ENCODE results near the gene BICRA.
"Not testable (repeated sequence)": the region's sequence is repeated elsewhere in the genome, so short reads cannot be mapped to it uniquely, and the experiment has no call there.

The BICRA gene

GRCh38 chr19:47695533-47696262 is 86.8 kb downstream of the BICRA start:
- no peak for DNase-seq

- no peak for DNase-seq
These were observed 87.7 kb downstream of the BICRA start for GRCh38 chr19:47696635-47697034.

- DNase-seq, result peak; percentile 90
These were observed 89.1 kb downstream of the BICRA start for GRCh38 chr19:47697863-47698609.

- no peak for DNase-seq
These were observed 89.9 kb downstream of the BICRA start for GRCh38 chr19:47698631-47699359.

GRCh38 chr19:47699360-47699917 is 90.5 kb downstream of the BICRA start:
- DNase-seq, result no peak

- no peak for DNase-seq
These were observed 92.2 kb downstream of the BICRA start for GRCh38 chr19:47700934-47701716.

- DNase-seq, result no peak
These were observed 93.0 kb downstream of the BICRA start for GRCh38 chr19:47701717-47702552.

- no peak for DNase-seq
These were observed 93.7 kb downstream of the BICRA start for GRCh38 chr19:47702671-47703070.

- DNase-seq, result no peak
These were observed 94.4 kb downstream of the BICRA start for GRCh38 chr19:47703301-47703700.

- DNase-seq, result no peak
These were observed 95.1 kb downstream of the BICRA start for GRCh38 chr19:47704024-47704423.

GRCh38 chr19:47704656-47705055 is 95.7 kb downstream of the BICRA start:
- DNase-seq, result no peak

GRCh38 chr19:47707135-47707925 is 98.4 kb downstream of the BICRA start:
- DNase-seq, result peak; percentile 72

GRCh38 chr19:47711652-47712242 is 102.8 kb downstream of the BICRA start:
- DNase-seq, result no peak

GRCh38 chr19:47713046-47714021 is 104.4 kb downstream of the BICRA start, which contains the start of gene EHD2:
EHD2 (plus strand) TSS chr19:47713422; CDS start chr19:47716613, 3,191 bp downstream.
- DNase-seq, result peak; percentile 64

GRCh38 chr19:47714339-47714738 is 105.4 kb downstream of the BICRA start:
- no peak for DNase-seq

- DNase-seq, result not testable (repeated sequence)
These were observed 105.9 kb downstream of the BICRA start for GRCh38 chr19:47714855-47715254.

- DNase-seq, result no peak
These were observed 107.5 kb downstream of the BICRA start for GRCh38 chr19:47716270-47716937.

- DNase-seq, result not testable (repeated sequence)
These were observed 109.6 kb downstream of the BICRA start for GRCh38 chr19:47718415-47719046.

Measured in midbrain (tissue), 1 donor.